Tibial artery (tissue), 4 donors: Measurements from ENCODE around the gene MISP.

Experiments used
- DNase-seq, 2 donors: peaks; one replicate each; pipeline ENCODE4 v3.0.0-alpha.2; 2019
- H3K27ac ChIP-seq, 2 donors: fragments of 200-600 bp; sonication (generic) in 1 of 2; 1 replicate in 1 of 2; 2 replicates in 1 of 2; pipeline ENCODE4 v1.5.1; 2018 to 2019; ENCODE audit warnings: mild to moderate bottlenecking in 1 of 2
- H3K27me3 ChIP-seq, 2 donors: fragments of 200-600 bp; sonication (generic) in 1 of 2; one replicate each; pipeline versions ENCODE4 v1.5.1 to v1.6.0; 2016 to 2019
- H3K36me3 ChIP-seq, 3 donors: fragments of 200-600 bp; sonication (generic) in 2 of 3; one replicate each; pipeline ENCODE4 v1.5.1; 2016 to 2019; ENCODE audit warnings: mild to moderate bottlenecking in 2 of 3
- H3K4me1 ChIP-seq, 4 donors: fragments of 200-600 bp; sonication (generic) in 2 of 4; 1 replicate in 3 of 4; 2 replicates in 1 of 4; pipeline ENCODE4 v1.5.1; 2016 to 2019
- H3K4me3 ChIP-seq, 2 donors: fragments of 200-600 bp; sonication (generic) in 1 of 2; 1 replicate in 1 of 2; 2 replicates in 1 of 2; pipeline ENCODE4 v1.5.1; 2018 to 2019; ENCODE audit warnings: mild to moderate bottlenecking in 2 of 2
- H3K9me3 ChIP-seq, 3 donors: fragments of 200-600 bp; sonication (generic) in 1 of 3; one replicate each; pipeline ENCODE4 v1.5.1; 2016 to 2019
- intact Hi-C: fragments of 100-400 bp; cut with DNase I; formaldehyde crosslinking; loops from one replicate; pipeline ENCODE4 v1.15.0; 2023; ENCODE audit warnings: low total_unique reads
- TF ChIP-seq, protein P1 (sequence below), 2 experiments: fragments of 200-600 bp in 1 of 2; fragments of 450-650 bp in 1 of 2; IDR thresholded peaks; one replicate each; pipeline ENCODE4 v1.5.1; 2017 to 2019; ENCODE audit warnings: antibody characterized with exemption in 2 of 2, mild to moderate bottlenecking in 1 of 2, moderate library complexity in 1 of 2

MISP gene

DNA sequence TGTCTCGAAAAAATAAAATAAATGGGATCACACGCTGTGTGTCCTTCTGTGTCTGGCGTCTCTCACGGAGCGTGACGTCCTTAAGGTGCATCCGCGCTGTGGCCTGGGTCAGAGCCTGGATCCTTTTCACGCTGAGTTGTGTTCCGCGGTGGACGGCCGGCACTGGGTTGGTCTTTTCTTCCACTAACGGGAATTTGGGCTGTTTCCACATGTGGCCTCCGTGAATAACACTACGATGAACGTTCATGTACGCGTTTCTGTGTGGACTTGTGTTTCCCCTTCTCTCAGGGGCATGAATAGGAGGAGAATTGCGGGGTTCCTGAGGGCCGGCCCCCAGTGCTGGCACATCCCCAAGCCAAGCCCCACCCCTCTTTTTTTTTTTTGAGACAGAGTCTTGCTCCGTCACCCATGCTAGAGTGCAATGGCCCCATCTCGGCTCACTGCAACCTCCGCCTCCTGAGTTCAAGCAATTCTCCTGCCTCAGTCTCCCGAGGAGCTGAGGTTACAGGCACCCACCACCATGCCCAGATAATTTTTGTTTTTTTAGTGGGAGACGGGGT, 40.2 kb downstream of the MISP start:
- H3K27ac ChIP-seq = no peak overlapping the region
- no peak overlapping the region for H3K4me3 ChIP-seq
- H3K27me3 ChIP-seq = no peaks in the 10 kb centered on the region
- TF ChIP-seq, protein P1, sequence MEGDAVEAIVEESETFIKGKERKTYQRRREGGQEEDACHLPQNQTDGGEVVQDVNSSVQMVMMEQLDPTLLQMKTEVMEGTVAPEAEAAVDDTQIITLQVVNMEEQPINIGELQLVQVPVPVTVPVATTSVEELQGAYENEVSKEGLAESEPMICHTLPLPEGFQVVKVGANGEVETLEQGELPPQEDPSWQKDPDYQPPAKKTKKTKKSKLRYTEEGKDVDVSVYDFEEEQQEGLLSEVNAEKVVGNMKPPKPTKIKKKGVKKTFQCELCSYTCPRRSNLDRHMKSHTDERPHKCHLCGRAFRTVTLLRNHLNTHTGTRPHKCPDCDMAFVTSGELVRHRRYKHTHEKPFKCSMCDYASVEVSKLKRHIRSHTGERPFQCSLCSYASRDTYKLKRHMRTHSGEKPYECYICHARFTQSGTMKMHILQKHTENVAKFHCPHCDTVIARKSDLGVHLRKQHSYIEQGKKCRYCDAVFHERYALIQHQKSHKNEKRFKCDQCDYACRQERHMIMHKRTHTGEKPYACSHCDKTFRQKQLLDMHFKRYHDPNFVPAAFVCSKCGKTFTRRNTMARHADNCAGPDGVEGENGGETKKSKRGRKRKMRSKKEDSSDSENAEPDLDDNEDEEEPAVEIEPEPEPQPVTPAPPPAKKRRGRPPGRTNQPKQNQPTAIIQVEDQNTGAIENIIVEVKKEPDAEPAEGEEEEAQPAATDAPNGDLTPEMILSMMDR (IDR thresholded peaks at IDR 0.05) = no peak
- no peaks in the 10 kb centered on the region for H3K9me3 ChIP-seq
- H3K4me1 ChIP-seq = peaks cover 7 to 12% (median 10%) of the 10 kb centered on the region in 4 donors
- no peaks in the 10 kb centered on the region for H3K36me3 ChIP-seq
- no peak for DNase-seq
- intact Hi-C loops = no loop called here

DNA sequence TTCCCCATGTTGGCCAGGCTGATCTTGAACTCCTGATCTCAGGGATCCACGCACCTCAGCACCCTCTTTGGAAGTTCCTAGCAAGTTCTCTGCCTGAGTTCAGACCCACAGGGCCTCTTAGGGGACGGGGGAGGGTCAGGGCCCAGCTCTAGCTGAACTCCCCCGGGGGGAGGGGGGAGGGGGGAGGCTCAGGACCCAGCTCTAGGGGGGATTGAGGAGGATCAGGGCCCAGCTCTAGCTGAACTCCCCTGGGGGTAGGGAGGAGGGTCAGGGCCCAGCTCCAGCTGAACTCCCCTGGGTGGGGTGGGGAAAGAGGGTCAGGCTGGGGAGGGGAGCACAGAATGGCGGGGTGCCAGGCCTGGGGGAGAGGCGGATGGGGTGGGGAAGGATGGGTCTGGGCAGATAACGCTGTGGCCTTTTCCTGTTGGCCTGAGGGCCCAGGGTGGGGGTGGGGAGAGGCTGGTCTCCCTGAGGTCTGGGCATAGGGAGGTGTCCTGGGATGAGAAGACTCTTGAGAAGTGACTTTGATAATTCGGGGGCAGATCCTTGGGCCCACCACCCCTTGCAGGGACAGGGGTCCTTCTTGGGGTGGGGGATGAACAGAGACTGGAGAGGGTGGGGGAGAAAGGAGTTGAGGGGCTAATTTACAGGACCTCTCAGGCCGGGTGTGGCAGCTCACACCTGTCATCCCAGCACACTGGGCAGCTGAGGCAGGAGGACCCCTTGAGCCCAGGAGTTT, 40.8 kb downstream of the MISP start:
- no peak overlapping the region for H3K27ac ChIP-seq

DNA sequence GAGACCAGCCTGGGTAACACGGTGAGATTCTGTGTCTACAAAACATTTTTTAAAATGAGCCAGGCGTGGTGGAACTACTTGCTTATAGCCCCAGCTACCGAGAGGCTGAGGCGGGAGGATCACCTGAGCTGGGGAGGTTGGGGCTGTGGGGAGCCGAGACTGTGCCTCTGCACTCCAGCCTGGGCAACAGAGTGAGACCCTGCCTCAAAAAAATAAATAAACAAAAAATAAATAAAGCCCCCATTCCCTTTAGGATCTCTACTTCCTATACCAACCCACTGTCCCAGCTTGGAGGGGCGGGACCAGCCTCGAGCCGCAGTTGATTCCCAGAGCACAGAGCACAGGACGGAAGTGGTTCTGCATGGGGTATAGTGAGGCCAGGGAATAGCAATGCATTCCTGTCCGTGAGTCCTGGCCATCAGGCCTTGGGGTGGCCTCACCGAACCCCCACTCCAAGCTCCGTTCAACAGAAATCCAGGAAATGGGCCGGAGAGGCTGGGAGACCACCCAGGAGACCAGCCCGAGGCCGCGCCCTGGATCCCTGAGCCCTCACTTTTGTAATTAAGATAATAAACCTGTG, 41.5 kb downstream of the MISP start:
- no peaks in the 10 kb centered on the region for H3K27me3 ChIP-seq
- no peak for DNase-seq
- no peak overlapping the region for H3K27ac ChIP-seq
- no peaks in the 10 kb centered on the region for H3K9me3 ChIP-seq
- H3K36me3 ChIP-seq = no peaks in the 10 kb centered on the region
- no peak overlapping the region for H3K4me3 ChIP-seq
- intact Hi-C loops = no loop called here
- peaks cover 10 to 18% (median 15%) of the 10 kb centered on the region in 4 donors for H3K4me1 ChIP-seq
- TF ChIP-seq, protein P1 (IDR thresholded peaks at IDR 0.05) = no peak

More for the DNA sequence above, 40.8 kb downstream of the MISP start:
- no peak for DNase-seq
- intact Hi-C loops = no loop called here
- Histone ChIP-seq H3K4me3 (no peak overlapping the region), H3K9me3 (no peaks in the 10 kb centered on the region), H3K36me3 (no peaks in the 10 kb centered on the region), H3K27me3 (no peaks in the 10 kb centered on the region), H3K4me1 (peaks cover 10 to 18% (median 15%) of the 10 kb centered on the region in 4 donors)
- TF ChIP-seq, protein P1 (IDR thresholded peaks at IDR 0.05) = no peak

DNA sequence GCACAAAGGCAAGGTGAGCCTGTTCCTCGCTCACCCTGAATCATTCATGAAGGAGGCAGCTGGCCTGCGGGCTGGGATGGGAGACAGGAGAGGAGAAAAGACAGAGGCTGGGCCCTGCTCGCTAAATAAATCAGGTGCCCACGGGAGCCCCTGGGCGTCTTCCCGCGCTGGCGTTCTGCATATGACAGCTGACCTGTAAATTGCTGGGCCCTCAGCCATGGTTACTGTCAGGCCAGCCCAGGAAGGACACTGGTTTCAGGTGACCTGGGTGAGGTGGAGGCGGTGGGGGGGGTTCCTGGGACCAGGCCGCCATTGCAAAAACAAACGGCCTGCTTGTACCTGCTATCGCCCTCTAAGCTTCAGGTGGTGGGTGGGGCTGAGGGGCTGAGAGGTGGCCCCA, 42.9 kb downstream of the MISP start:
- DNase-seq = no peak
- TF ChIP-seq, protein P1 (IDR thresholded peaks at IDR 0.05) = no peak
- H3K27ac ChIP-seq = no peak overlapping the region
- no peaks in the 10 kb centered on the region for H3K27me3 ChIP-seq
- peaks cover 10 to 25% (median 20%) of the 10 kb centered on the region in 4 donors for H3K4me1 ChIP-seq
- H3K4me3 ChIP-seq = no peak overlapping the region
- no peaks in the 10 kb centered on the region for H3K36me3 ChIP-seq
- intact Hi-C loops = no loop called here
- no peaks in the 10 kb centered on the region for H3K9me3 ChIP-seq

DNA sequence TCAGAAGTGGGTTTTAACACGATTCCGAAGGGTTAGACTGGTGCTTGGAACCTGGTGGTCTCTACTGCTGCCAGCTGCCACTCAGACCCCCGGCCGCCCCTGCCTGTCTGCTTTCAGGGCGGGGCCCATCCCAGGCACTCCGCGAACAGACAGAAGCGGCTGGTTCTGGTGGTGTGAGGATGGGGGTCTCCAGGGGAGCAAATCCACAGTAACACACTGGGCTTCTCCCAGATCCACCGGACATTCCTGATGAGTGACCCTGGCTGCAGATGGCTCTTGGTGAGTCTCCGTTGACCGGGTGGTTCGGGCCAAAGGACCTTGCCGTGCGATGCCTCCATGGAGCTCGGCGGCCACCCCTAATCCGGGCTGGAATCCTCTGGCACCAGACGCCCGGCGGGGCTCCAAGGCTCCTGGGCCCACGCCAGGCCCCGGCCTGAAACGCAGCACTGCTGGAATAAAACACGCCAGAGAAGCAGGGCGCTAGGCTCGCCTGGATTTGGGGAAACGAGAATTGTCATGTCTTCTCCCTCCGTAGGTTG, 44.2 kb downstream of the MISP start:
- Histone ChIP-seq H3K4me3 (no peak overlapping the region), H3K27ac (peak overlapping the region; percentile 48 to 67), H3K36me3 (peaks cover 4 to 10% (median 7%) of the 10 kb centered on the region in 3 donors), H3K27me3 (no peaks in the 10 kb centered on the region), H3K4me1 (peaks cover 11 to 38% (median 34%) of the 10 kb centered on the region in 4 donors), H3K9me3 (no peaks in the 10 kb centered on the region)
- TF ChIP-seq, protein P1 (IDR thresholded peaks at IDR 0.05) = no peak
- intact Hi-C loops = no loop called here
- DNase-seq = no peak
